HEK293 (cell line): ENCODE measurements around the gene CCDC127.

Experiments used
- CTCF ChIA-PET: fragments of 350-600 bp; formaldehyde crosslinking; extraction: SDS; loops from one replicate; lab custom pipeline; 2021; ENCODE audit warnings: antibody characterized with exemption; lab: Yijun Ruan, JAX
- POLR2A ChIA-PET: fragments of 300-600 bp; formaldehyde crosslinking; extraction: SDS; loops from one replicate; lab custom pipeline; 2020; ENCODE audit warnings: antibody characterized with exemption, inconsistent platforms; lab: Yijun Ruan, JAX
- H3K27ac ChIP-seq: fragments of 200-500 bp; sonication (Bioruptor generic); 2 replicates; pipeline ENCODE4 v1.5.1; 2014; ENCODE audit warnings: low read depth, low read length, control low read depth, inconsistent platforms; ENCODE audit errors: extremely low read depth
- H3K36me3 ChIP-seq, 2 experiments: fragments of 200-500 bp in 1 of 2; sonication (Bioruptor generic) in 1 of 2; 1 replicate in 1 of 2; 2 replicates in 1 of 2; pipeline ENCODE4 v1.5.1; 2014 to 2017; ENCODE audit warnings: inconsistent platforms in 2 of 2, low read length in 2 of 2; ENCODE audit not compliant: control insufficient read depth in 2 of 2, insufficient read depth in 1 of 2
- H3K4me1 ChIP-seq: fragments of 200-500 bp; sonication (Bioruptor generic); 2 replicates; pipeline ENCODE4 v1.5.1; 2014; ENCODE audit warnings: mild to moderate bottlenecking, low read length, inconsistent platforms; ENCODE audit not compliant: control insufficient read depth, insufficient read depth
- H3K4me3 ChIP-seq: 2 replicates; pipeline ENCODE4 v1.5.1; 2011; ENCODE audit warnings: low read depth, mild to moderate bottlenecking, control low read depth, low read length, moderate library complexity
- H3K9me3 ChIP-seq: fragments of 200-500 bp; sonication (Bioruptor generic); 2 replicates; pipeline ENCODE4 v1.5.1; 2014; ENCODE audit warnings: low read depth, low read length, inconsistent platforms; ENCODE audit not compliant: control insufficient read depth, insufficient read depth
- GLI2 ChIP-seq: fragments of 450-650 bp; formaldehyde crosslinking; IDR thresholded peaks from 2 replicates; pipeline ENCODE4; 2017; ENCODE audit warnings: missing biosample characterization, missing genetic modification characterization, low read depth, borderline replicate concordance
- KLF10 ChIP-seq: fragments of 450-650 bp; IDR thresholded peaks from 2 replicates; pipeline ENCODE4 v1.5.1; 2018; ENCODE audit warnings: missing biosample characterization, mild to moderate bottlenecking, missing genetic modification characterization
- OSR2 ChIP-seq: fragments of 450-650 bp; formaldehyde crosslinking; IDR thresholded peaks from 2 replicates; pipeline ENCODE4 v1.5.1; 2016; ENCODE audit warnings: missing biosample characterization, missing genetic modification characterization
- PRDM1 ChIP-seq: fragments of 450-650 bp; formaldehyde crosslinking; IDR thresholded peaks from 2 replicates; pipeline ENCODE4; 2016; ENCODE audit warnings: missing biosample characterization, missing genetic modification characterization
- RBAK ChIP-seq: fragments of 450-650 bp; formaldehyde crosslinking; IDR thresholded peaks from 2 replicates; pipeline ENCODE4 v1.5.1; 2016; ENCODE audit warnings: missing biosample characterization, missing genetic modification characterization
- SP3 ChIP-seq: fragments of 450-650 bp; formaldehyde crosslinking; IDR thresholded peaks from 2 replicates; pipeline ENCODE4 v1.5.1; 2016; ENCODE audit warnings: missing biosample characterization, missing genetic modification characterization
- ZBTB26 ChIP-seq: fragments of 450-650 bp; formaldehyde crosslinking; optimal IDR thresholded peaks from 2 replicates; pipeline ENCODE3; 2016; ENCODE audit warnings: missing biosample characterization, mild to moderate bottlenecking, missing genetic modification characterization
- ZBTB44 ChIP-seq: fragments of 450-650 bp; IDR thresholded peaks from 2 replicates; pipeline ENCODE4 v1.5.1; 2018; ENCODE audit warnings: missing biosample characterization, mild to moderate bottlenecking, missing genetic modification characterization
- ZBTB48 ChIP-seq: fragments of 450-650 bp; formaldehyde crosslinking; IDR thresholded peaks from 2 replicates; pipeline ENCODE4 v1.5.1; 2016; ENCODE audit warnings: missing biosample characterization, missing genetic modification characterization
- ZBTB7A ChIP-seq: fragments of 450-650 bp; formaldehyde crosslinking; IDR thresholded peaks from 2 replicates; pipeline ENCODE4 v1.5.1; 2016; ENCODE audit warnings: low read depth, missing biosample characterization, missing genetic modification characterization
- ZNF138 ChIP-seq: fragments of 450-650 bp; formaldehyde crosslinking; IDR thresholded peaks from 2 replicates; pipeline ENCODE4 v1.5.1; 2016; ENCODE audit warnings: missing biosample characterization, missing genetic modification characterization, borderline replicate concordance
- ZNF169 ChIP-seq: fragments of 450-650 bp; formaldehyde crosslinking; IDR thresholded peaks from 2 replicates; pipeline ENCODE4 v1.5.1; 2016; ENCODE audit warnings: missing biosample characterization, missing genetic modification characterization
- ZNF184 ChIP-seq: fragments of 450-650 bp; IDR thresholded peaks from 2 replicates; pipeline ENCODE4 v1.5.1; 2018; ENCODE audit warnings: missing biosample characterization, mild to moderate bottlenecking, missing genetic modification characterization
- ZNF274 ChIP-seq, 2 experiments: fragments of 200-500 bp in 1 of 2; fragments of 450-650 bp in 1 of 2; sonication (Bioruptor generic) in 1 of 2; formaldehyde crosslinking in 1 of 2; IDR thresholded peaks; 2 replicates each; pipeline versions ENCODE4 v1.5.1 to v1.6.1; 2014 to 2016; ENCODE audit warnings: borderline replicate concordance in 1 of 2, inconsistent platforms in 1 of 2, low read length in 1 of 2, missing biosample characterization in 1 of 2, missing genetic modification characterization in 1 of 2
- ZNF324 ChIP-seq: fragments of 450-650 bp; formaldehyde crosslinking; IDR thresholded peaks from 2 replicates; pipeline ENCODE4 v1.5.1; 2016; ENCODE audit warnings: missing biosample characterization, missing genetic modification characterization
- ZNF341 ChIP-seq: fragments of 450-650 bp; formaldehyde crosslinking; IDR thresholded peaks from 2 replicates; pipeline ENCODE4; 2016; ENCODE audit warnings: low read depth, missing biosample characterization, missing genetic modification characterization
- ZNF548 ChIP-seq: fragments of 450-650 bp; formaldehyde crosslinking; IDR thresholded peaks from 2 replicates; pipeline ENCODE4 v1.5.1; 2016; ENCODE audit warnings: missing biosample characterization, missing genetic modification characterization
- ZNF549 ChIP-seq: fragments of 450-650 bp; IDR thresholded peaks from 2 replicates; pipeline ENCODE4 v1.5.1; 2018; ENCODE audit warnings: missing biosample characterization, missing genetic modification characterization, mild to moderate bottlenecking, inconsistent platforms, moderate library complexity
- ZNF558 ChIP-seq: fragments of 450-650 bp; formaldehyde crosslinking; IDR thresholded peaks from 2 replicates; pipeline ENCODE4 v1.5.1; 2016; ENCODE audit warnings: missing biosample characterization, missing genetic modification characterization
- ZNF580 ChIP-seq: fragments of 450-650 bp; formaldehyde crosslinking; IDR thresholded peaks from 2 replicates; pipeline ENCODE4 v1.5.1; 2016; ENCODE audit warnings: missing biosample characterization, missing genetic modification characterization
- ZNF600 ChIP-seq: fragments of 450-650 bp; formaldehyde crosslinking; IDR thresholded peaks from 2 replicates; pipeline ENCODE4 v1.5.1; 2016; ENCODE audit warnings: missing biosample characterization, missing genetic modification characterization
- ZNF777 ChIP-seq: fragments of 450-650 bp; formaldehyde crosslinking; IDR thresholded peaks from 2 replicates; pipeline ENCODE4 v1.5.1; 2017; ENCODE audit warnings: missing biosample characterization, missing genetic modification characterization, borderline replicate concordance
- ZNF791 ChIP-seq: fragments of 450-650 bp; formaldehyde crosslinking; IDR thresholded peaks from 2 replicates; pipeline ENCODE4 v1.5.1; 2016; ENCODE audit warnings: missing biosample characterization, missing genetic modification characterization
- ZSCAN23 ChIP-seq: fragments of 450-650 bp; formaldehyde crosslinking; IDR thresholded peaks from 2 replicates; pipeline ENCODE4 v1.5.1; 2016; ENCODE audit warnings: missing biosample characterization, missing genetic modification characterization

The CCDC127 gene

GRCh38 chr5:206927-207536 lies 10.9 kb downstream of the CCDC127 start:
- CTCF ChIA-PET, result interaction anchor here (0.5 kb wide), 1 partner anchor 213 kb away, joined by 3 read pairs; no protein-coding TSS in a partner anchor
- peaks cover 5% of the 10 kb centered on the region; the same call in 1 of the 2 replicates for H3K4me1 ChIP-seq
- no peaks in the 10 kb centered on the region for H3K9me3 ChIP-seq
- no peak overlapping the region for H3K27ac ChIP-seq
- H3K4me3 ChIP-seq, result no peak overlapping the region
- POLR2A ChIA-PET, result no interaction called here
- TF ChIP-seq ZNF580 (tag by site-specific recombination), result no peak
- no peak for TF ChIP-seq ZNF777
- TF ChIP-seq ZNF324 (tag by site-specific recombination), result no peak
- TF ChIP-seq PRDM1 (tag by site-specific recombination), result no peak
- no peak for TF ChIP-seq ZBTB44
- no peak for TF ChIP-seq RBAK
- H3K36me3 ChIP-seq, result peaks cover 12 to 36% of the 10 kb centered on the region in 2 experiments

- no peak overlapping the region for H3K4me3 ChIP-seq
- no peaks in the 10 kb centered on the region for H3K9me3 ChIP-seq
- H3K27ac ChIP-seq, result no peak overlapping the region
- no peak for TF ChIP-seq OSR2 (tag by site-specific recombination)
- TF ChIP-seq ZNF169 (tag by site-specific recombination), result no peak
- no peak for TF ChIP-seq ZNF549 (tag by site-specific recombination)
- no peak for TF ChIP-seq ZNF558
- no peak for TF ChIP-seq ZNF138 (tag by site-specific recombination)
- TF ChIP-seq ZNF548, result no peak
- TF ChIP-seq ZNF184 (tag by site-specific recombination), result no peak
- peak; percentile 25; the same call in 1 of the 2 replicates for TF ChIP-seq ZNF600
- POLR2A ChIA-PET, result no interaction called here
- peaks cover 12 to 36% of the 10 kb centered on the region in 2 experiments for H3K36me3 ChIP-seq
- CTCF ChIA-PET, result interaction anchor here (0.5 to 1.4 kb wide), 2 partner anchors 18 to 214 kb away, joined by 3 to 4 read pairs; no protein-coding TSS in a partner anchor
- peaks cover 5% of the 10 kb centered on the region; the same call in 1 of the 2 replicates for H3K4me1 ChIP-seq
Observed at GRCh38 chr5:206406-206805, 11.5 kb downstream of the CCDC127 start.

GRCh38 chr5:204966-205670 lies 12.8 kb downstream of the CCDC127 start:
- ChIA-PET CTCF (interaction anchor here (0.8 to 1.4 kb wide), 2 partner anchors 9 to 17 kb away, joined by 4 read pairs; no protein-coding TSS in a partner anchor), POLR2A (interaction anchor here (0.9 kb wide), 1 partner anchor 13 kb away, joined by 3 read pairs; the partner anchor contains the start of genes CCDC127 and SDHA)
- Histone ChIP-seq H3K9me3 (no peaks in the 10 kb centered on the region), H3K4me1 (peaks cover 5% of the 10 kb centered on the region; the same call in 1 of the 2 replicates), H3K4me3 (no peak overlapping the region), H3K27ac (no peak overlapping the region), H3K36me3 (peaks cover 12 to 36% of the 10 kb centered on the region in 2 experiments)
- TF ChIP-seq ZBTB26 (tag by site-specific recombination) (no peak), SP3 (tag by site-specific recombination) (no peak), GLI2 (tag by site-specific recombination) (no peak), ZNF274 (IDR thresholded peaks at IDR 0.05; ENCODE audit: low read length) (no peak), ZNF274 (tag by site-specific recombination; IDR thresholded peaks at IDR 0.05; ENCODE audit: borderline replicate concordance) (no peak), ZNF341 (tag by site-specific recombination) (no peak), ZBTB7A (tag by site-specific recombination) (no peak), ZBTB48 (tag by site-specific recombination) (no peak), ZSCAN23 (tag by site-specific recombination) (no peak), ZNF791 (tag by site-specific recombination) (no peak), ZNF324 (tag by site-specific recombination) (no peak), KLF10 (no peak)
